Measurements from ENCODE around the gene LYVE1.

DNA sequence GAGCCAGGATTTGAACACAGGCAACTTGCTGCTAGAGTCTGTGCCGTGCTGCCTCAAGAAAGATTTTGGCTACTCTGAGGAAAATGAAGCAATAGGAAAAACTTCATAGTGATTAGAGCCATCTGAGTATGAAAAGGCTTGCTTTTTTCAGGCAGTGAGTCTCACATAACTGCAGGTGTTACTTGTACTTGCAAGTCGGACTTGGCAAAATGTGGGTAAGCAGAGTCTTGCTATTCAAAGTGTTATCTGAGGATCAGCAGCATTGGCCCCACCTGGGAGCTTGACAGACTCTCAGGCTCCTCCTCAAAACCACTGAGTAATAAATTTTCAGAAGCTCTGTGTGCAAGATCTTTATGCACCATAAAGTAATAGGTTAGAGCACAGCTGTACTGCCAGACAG is 45.5 kb downstream of the LYVE1 start:
- TF ChIP-seq, protein P1, sequence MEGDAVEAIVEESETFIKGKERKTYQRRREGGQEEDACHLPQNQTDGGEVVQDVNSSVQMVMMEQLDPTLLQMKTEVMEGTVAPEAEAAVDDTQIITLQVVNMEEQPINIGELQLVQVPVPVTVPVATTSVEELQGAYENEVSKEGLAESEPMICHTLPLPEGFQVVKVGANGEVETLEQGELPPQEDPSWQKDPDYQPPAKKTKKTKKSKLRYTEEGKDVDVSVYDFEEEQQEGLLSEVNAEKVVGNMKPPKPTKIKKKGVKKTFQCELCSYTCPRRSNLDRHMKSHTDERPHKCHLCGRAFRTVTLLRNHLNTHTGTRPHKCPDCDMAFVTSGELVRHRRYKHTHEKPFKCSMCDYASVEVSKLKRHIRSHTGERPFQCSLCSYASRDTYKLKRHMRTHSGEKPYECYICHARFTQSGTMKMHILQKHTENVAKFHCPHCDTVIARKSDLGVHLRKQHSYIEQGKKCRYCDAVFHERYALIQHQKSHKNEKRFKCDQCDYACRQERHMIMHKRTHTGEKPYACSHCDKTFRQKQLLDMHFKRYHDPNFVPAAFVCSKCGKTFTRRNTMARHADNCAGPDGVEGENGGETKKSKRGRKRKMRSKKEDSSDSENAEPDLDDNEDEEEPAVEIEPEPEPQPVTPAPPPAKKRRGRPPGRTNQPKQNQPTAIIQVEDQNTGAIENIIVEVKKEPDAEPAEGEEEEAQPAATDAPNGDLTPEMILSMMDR (IDR thresholded peaks at IDR 0.05): no peak
- no peak for TF ChIP-seq POLR2A (IDR thresholded peaks at IDR 0.05)
